Measurements from ENCODE around the gene NFYC. TPM values are rescaled to one million over a fixed set of nuclear protein-coding genes. Genes with fewer than 3 reads are reported as not detected.

NFYC gene
- 10 to 100 TPM; 39.9 to 43.3 (median 41.8) TPM for total RNA-seq

- Histone ChIP-seq H3K27ac (peak within 1 kb of the TSS; percentile 97 to 100 (median 100)), H3K9me3 (no peaks in the 10 kb centered on the region), H3K4me1 (peaks cover 5 to 67% (median 21%) of the 10 kb centered on the region in 3 donors), H3K4me3 (peak within 1 kb of the TSS; percentile 85 to 99 (median 92)), H3K27me3 (no peaks in the 10 kb centered on the region), H3K36me3 (peaks cover 0 to 7% (median 0%) of the 10 kb centered on the region in 3 donors)
- intact Hi-C loops (cut with DNase I) = no loop called here
- DNase-seq = peak; percentile 89
- TF ChIP-seq CTCF (IDR thresholded peaks at IDR 0.05) (peak in 2 of 6 experiments; percentile 7 to 10), POLR2A (IDR thresholded peaks at IDR 0.05) (peak in 3 of 4 donors; percentile 53 to 98 (median 91))
- 0% methylated on average over 12 of the region's 84 CpGs; no CpG with 5 or more reads in 1 of the 2 donors for WGBS, 2 donors
Observed at GRCh38 chr1:40691538-40692428, at the start of gene NFYC. Gene NFYC, plus strand, starts transcription at chr1:40691704. Its CDS starts 47,140 bp downstream, at chr1:40738844.

- intact Hi-C loops (cut with DNase I) = no loop called here
- Histone ChIP-seq H3K27me3 (no peaks in the 10 kb centered on the region), H3K27ac (no peak overlapping the region), H3K4me1 (peaks cover 8 to 15% (median 8%) of the 10 kb centered on the region in 3 donors), H3K4me3 (no peak overlapping the region), H3K36me3 (no peaks in the 10 kb centered on the region), H3K9me3 (no peaks in the 10 kb centered on the region)
- no peak for DNase-seq
- no peak for TF ChIP-seq CTCF (IDR thresholded peaks at IDR 0.05)
- 76 to 77% methylated on average over 2 to 4 of the region's 5 CpGs for WGBS, 2 donors
Observed at GRCh38 chr1:40645118-40645680, 46.3 kb upstream of the NFYC start.

GRCh38 chr1:40646315-40646714 lies 45.2 kb upstream of the NFYC start:
- no peak overlapping the region for H3K4me3 ChIP-seq
- no peak for DNase-seq
- no peaks in the 10 kb centered on the region for H3K36me3 ChIP-seq
- no peak for TF ChIP-seq POLR2A (IDR thresholded peaks at IDR 0.05)
- TF ChIP-seq CTCF (IDR thresholded peaks at IDR 0.05) = no peak
- intact Hi-C loops (cut with DNase I) = no loop called here
- peaks cover 9 to 24% (median 10%) of the 10 kb centered on the region in 3 donors for H3K4me1 ChIP-seq
- no peaks in the 10 kb centered on the region for H3K27me3 ChIP-seq
- 56 to 80% methylated on average over 4 to 5 of the region's 5 CpGs for WGBS, 2 donors
- H3K9me3 ChIP-seq = no peaks in the 10 kb centered on the region
- no peak overlapping the region for H3K27ac ChIP-seq

- Histone ChIP-seq H3K27me3 (no peaks in the 10 kb centered on the region), H3K4me3 (no peak overlapping the region), H3K4me1 (peaks cover 9 to 39% (median 12%) of the 10 kb centered on the region in 3 donors), H3K27ac (no peak overlapping the region), H3K9me3 (no peaks in the 10 kb centered on the region), H3K36me3 (no peaks in the 10 kb centered on the region)
- no peak for DNase-seq
- intact Hi-C loops (cut with DNase I) = no loop called here
- no peak for TF ChIP-seq POLR2A (IDR thresholded peaks at IDR 0.05)
- no peak for TF ChIP-seq CTCF (IDR thresholded peaks at IDR 0.05)
- WGBS, 2 donors = 83 to 85% methylated on average over 3 of the region's 3 CpGs
Observed at GRCh38 chr1:40648200-40648599, 43.3 kb upstream of the NFYC start.
